GM18909 (cell line): Measurements from ENCODE around the gene ECEL1.
"Not testable (repeated sequence)": the region's sequence is repeated elsewhere in the genome, so short reads cannot be mapped to it uniquely, and the experiment has no call there.

Experiments used
- ATAC-seq: cut with Tn5 transposase; IDR thresholded peaks from one replicate; pipeline ENCODE4 v1.9.1; 2021; ENCODE audit warnings: mild to moderate bottlenecking; ENCODE audit not compliant: unreplicated experiment, poor library complexity

Gene ECEL1

GRCh38 chr2:232444409-232445148, 43.1 kb downstream of the ECEL1 start:
- no peak for ATAC-seq

- not testable (repeated sequence) for ATAC-seq
Measured at GRCh38 chr2:232443669-232444408, 43.8 kb downstream of the ECEL1 start.

- ATAC-seq: not testable (repeated sequence)
Measured at GRCh38 chr2:232443047-232443446, 44.6 kb downstream of the ECEL1 start.

GRCh38 chr2:232442431-232442830, 45.2 kb downstream of the ECEL1 start:
- ATAC-seq: not testable (repeated sequence)

- ATAC-seq: not testable (repeated sequence)
Measured at GRCh38 chr2:232441922-232442321, 45.7 kb downstream of the ECEL1 start.

- ATAC-seq: no peak
Measured at GRCh38 chr2:232441147-232441651, 46.4 kb downstream of the ECEL1 start.

- ATAC-seq: peak; percentile 69
Measured at GRCh38 chr2:232440220-232441018, 47.2 kb downstream of the ECEL1 start.

GRCh38 chr2:232439758-232440135, 47.9 kb downstream of the ECEL1 start:
- ATAC-seq: no peak

- ATAC-seq: no peak
Measured at GRCh38 chr2:232438951-232439757, 48.5 kb downstream of the ECEL1 start.

- no peak for ATAC-seq
Measured at GRCh38 chr2:232438091-232438490, 49.5 kb downstream of the ECEL1 start.

- ATAC-seq: no peak
Measured at GRCh38 chr2:232437195-232437571, 50.5 kb downstream of the ECEL1 start.

- no peak for ATAC-seq
Measured at GRCh38 chr2:232436381-232437194, 51.0 kb downstream of the ECEL1 start.

GRCh38 chr2:232435805-232436204, 51.8 kb downstream of the ECEL1 start:
- ATAC-seq: no peak

GRCh38 chr2:232435375-232435648, 52.3 kb downstream of the ECEL1 start:
- ATAC-seq: no peak

GRCh38 chr2:232434563-232435374, 52.9 kb downstream of the ECEL1 start:
- no peak for ATAC-seq

GRCh38 chr2:232434091-232434490, 53.5 kb downstream of the ECEL1 start:
- no peak for ATAC-seq

- ATAC-seq: not testable (repeated sequence)
Measured at GRCh38 chr2:232433622-232434021, 54.0 kb downstream of the ECEL1 start.

- no peak for ATAC-seq
Measured at GRCh38 chr2:232432598-232433184, 54.9 kb downstream of the ECEL1 start.
